Central memory CD4-positive, alpha-beta T cell (primary cell): ENCODE results near the gene GAL.
A peak's percentile ranks its signal among the peaks of the same experiment; 100 is the strongest.

ENCODE experiments used
- DNase-seq: peaks from one replicate; pipeline ENCODE4 v3.0.0; 2022

GAL gene

GRCh38 chr11:68683121-68683520, 1.2 kb upstream of the GAL start:
- DNase-seq: no peak

GRCh38 chr11:68683536-68684384, 584 bp upstream of the GAL start:
- DNase-seq: no peak

- DNase-seq: no peak
Measured at GRCh38 chr11:68685656-68686380, 1.5 kb downstream of the GAL start.

GRCh38 chr11:68686486-68686885, 2.1 kb downstream of the GAL start:
- no peak for DNase-seq

- DNase-seq: no peak
Measured at GRCh38 chr11:68687311-68687710, 3.0 kb downstream of the GAL start.

- no peak for DNase-seq
Measured at GRCh38 chr11:68687986-68688385, 3.6 kb downstream of the GAL start.

GRCh38 chr11:68688881-68689280, 4.5 kb downstream of the GAL start:
- no peak for DNase-seq

GRCh38 chr11:68689737-68690625, 5.6 kb downstream of the GAL start:
- no peak for DNase-seq

GRCh38 chr11:68690671-68691401, 6.5 kb downstream of the GAL start:
- peak; percentile 36 for DNase-seq

GRCh38 chr11:68691402-68691784, 7.0 kb downstream of the GAL start:
- no peak for DNase-seq

- no peak for DNase-seq
Measured at GRCh38 chr11:68692115-68692514, 7.8 kb downstream of the GAL start.

GRCh38 chr11:68692871-68693483, 8.6 kb downstream of the GAL start:
- DNase-seq: no peak

GRCh38 chr11:68693484-68693882, 9.1 kb downstream of the GAL start:
- no peak for DNase-seq

- DNase-seq: no peak
Measured at GRCh38 chr11:68694431-68695297, 10.3 kb downstream of the GAL start.

- DNase-seq: no peak
Measured at GRCh38 chr11:68695531-68695930, 11.2 kb downstream of the GAL start.

- DNase-seq: no peak
Measured at GRCh38 chr11:68698993-68699392, 14.6 kb downstream of the GAL start.

- no peak for DNase-seq
Measured at GRCh38 chr11:68704887-68705286, 20.5 kb downstream of the GAL start.

- no peak for DNase-seq
Measured at GRCh38 chr11:68707527-68707926, 23.2 kb downstream of the GAL start.

- no peak for DNase-seq
Measured at GRCh38 chr11:68709062-68709461, 24.7 kb downstream of the GAL start.

GRCh38 chr11:68710409-68710808, 26.1 kb downstream of the GAL start:
- DNase-seq: no peak

GRCh38 chr11:68711114-68711513, 26.8 kb downstream of the GAL start:
- no peak for DNase-seq
